SU-DHL-6 (cell line): ENCODE data around the gene ELMO1.

Experiments used
- EZH2phosphoT487 ChIP-seq: fragments of 200-600 bp; sonication (generic), shearing (Covaris generic); conservative IDR thresholded peaks from 2 replicates; pipeline ENCODE4 v1.6.1; 2018; ENCODE audit warnings: mild to moderate bottlenecking, antibody characterized with exemption, low read length, moderate library complexity, mixed read lengths
- TF ChIP-seq, protein P1 (sequence below): fragments of 200-600 bp; sonication (generic); IDR thresholded peaks from one replicate; pipeline ENCODE4 v1.5.1; 2017; ENCODE audit warnings: antibody characterized with exemption, mild to moderate bottlenecking, low read length, moderate library complexity; ENCODE audit not compliant: insufficient read depth, poor library complexity, severe bottlenecking

DNA sequence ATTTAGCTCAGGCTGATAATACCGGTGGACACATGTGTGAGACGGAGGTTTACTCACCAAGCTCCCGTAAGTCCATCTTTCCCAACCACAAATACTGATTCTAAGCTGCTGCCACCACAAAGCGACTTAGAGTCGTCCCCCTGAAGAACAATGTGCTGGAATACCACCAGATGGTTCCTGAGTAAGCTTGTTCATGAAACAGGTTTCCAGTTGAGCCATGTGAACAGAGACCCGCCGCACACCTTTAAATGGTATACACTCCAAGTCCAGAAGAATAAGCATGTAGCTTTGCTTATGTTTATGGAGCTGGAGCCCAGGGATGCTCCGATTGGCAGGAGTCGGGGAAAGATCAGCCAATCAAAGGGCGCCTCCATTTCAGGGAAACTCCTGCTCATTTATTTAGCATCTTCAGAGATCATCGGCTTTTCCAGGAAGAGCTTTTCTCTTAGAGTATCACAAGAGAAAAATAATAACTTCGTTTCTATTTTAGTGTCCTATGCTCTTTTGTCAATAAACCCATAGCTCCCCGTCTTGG lies 462.7 kb downstream of the ELMO1 start:
- TF ChIP-seq, protein P1, sequence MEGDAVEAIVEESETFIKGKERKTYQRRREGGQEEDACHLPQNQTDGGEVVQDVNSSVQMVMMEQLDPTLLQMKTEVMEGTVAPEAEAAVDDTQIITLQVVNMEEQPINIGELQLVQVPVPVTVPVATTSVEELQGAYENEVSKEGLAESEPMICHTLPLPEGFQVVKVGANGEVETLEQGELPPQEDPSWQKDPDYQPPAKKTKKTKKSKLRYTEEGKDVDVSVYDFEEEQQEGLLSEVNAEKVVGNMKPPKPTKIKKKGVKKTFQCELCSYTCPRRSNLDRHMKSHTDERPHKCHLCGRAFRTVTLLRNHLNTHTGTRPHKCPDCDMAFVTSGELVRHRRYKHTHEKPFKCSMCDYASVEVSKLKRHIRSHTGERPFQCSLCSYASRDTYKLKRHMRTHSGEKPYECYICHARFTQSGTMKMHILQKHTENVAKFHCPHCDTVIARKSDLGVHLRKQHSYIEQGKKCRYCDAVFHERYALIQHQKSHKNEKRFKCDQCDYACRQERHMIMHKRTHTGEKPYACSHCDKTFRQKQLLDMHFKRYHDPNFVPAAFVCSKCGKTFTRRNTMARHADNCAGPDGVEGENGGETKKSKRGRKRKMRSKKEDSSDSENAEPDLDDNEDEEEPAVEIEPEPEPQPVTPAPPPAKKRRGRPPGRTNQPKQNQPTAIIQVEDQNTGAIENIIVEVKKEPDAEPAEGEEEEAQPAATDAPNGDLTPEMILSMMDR, result no peak
- TF ChIP-seq EZH2phosphoT487, result no peak
